Embryonic facial prominence (tissue), 1 donor: ENCODE measurements around the gene ARHGAP15.

Experiments used
- DNase-seq: peaks from one replicate; pipeline ENCODE4 v3.0.0-alpha.2; 2016; ENCODE audit errors: extremely low spot score

Gene ARHGAP15

GRCh38 chr2:143398781-143399180, 269.6 kb downstream of the ARHGAP15 start:
- DNase-seq = no peak

DNA sequence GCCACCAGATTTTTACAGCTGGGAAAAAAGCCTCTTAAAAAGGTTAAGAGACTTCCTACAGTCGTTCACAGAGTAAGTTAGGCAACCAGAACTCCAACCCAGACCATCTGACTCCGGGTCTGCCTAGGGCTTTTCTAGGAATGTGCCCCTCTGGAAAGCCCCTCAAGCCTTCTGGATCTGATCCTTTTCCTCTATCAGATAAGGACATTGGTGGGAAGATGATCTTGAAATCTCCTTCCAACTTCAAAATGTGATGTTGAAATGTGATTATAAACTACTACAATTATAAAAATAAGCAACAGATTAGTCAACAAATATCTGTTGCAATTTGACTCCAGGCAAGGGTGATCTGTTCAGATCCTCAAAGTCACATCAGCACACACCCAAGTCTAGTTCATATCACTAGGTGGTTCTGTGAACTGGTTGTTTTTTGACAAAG, 270.4 kb downstream of the ARHGAP15 start:
- DNase-seq = no peak

GRCh38 chr2:143401861-143402260, 272.6 kb downstream of the ARHGAP15 start:
- no peak for DNase-seq

GRCh38 chr2:143402451-143402850, 273.2 kb downstream of the ARHGAP15 start:
- DNase-seq = no peak

DNA sequence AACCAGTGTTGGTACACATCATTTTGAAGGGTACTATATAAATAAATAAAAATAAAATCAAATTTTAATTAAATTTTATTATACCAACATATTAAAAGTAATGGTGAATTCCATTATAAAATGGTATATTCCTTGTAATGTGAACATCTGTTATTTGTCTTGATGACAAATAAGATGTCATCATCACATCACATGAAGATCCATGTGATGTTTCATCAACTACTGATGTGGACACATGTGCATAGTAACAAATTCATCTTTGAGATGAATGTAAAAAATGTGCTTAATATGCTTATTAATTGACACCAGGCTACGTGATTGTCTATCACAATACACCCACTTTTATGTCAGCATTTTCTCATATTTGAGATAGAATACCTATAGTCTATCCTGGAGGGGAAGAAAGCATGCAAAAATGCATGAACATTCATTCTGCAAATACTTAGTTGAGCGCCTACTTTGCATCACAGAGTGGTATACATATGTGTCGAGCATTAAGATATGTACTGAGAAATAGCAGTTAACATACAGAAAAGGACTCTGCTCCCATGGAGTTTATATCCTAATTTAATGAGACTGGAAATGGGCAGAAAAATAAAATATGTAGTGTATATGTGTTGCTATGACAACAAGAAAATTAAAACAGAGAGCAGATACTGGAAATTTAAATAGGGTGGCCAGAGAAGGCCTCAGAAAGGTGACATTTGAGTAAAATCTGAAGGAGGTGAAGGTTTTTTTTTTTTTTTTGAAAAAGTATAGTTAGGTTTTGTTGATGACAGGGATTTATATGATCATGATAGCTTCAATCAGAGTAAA, 281.1 kb downstream of the ARHGAP15 start:
- no peak for DNase-seq

DNA sequence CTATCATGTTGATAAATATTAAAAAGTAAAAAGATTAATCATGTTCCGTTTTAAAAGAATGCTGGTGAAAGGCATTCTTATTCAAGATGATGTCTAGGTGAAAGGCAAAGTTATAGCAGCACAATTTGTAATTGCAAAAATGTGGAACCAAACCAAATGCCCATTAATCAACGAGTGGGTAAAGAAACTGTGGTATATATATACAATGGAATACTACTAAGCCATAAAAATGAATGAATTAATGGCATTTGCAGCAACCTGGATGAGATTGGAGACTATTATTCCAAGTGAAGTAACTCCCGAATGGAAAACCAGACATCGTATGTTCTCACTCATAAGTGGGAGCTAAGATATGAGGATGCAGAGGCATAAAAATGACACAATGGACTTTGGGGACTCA, 286.4 kb downstream of the ARHGAP15 start:
- no peak for DNase-seq

DNA sequence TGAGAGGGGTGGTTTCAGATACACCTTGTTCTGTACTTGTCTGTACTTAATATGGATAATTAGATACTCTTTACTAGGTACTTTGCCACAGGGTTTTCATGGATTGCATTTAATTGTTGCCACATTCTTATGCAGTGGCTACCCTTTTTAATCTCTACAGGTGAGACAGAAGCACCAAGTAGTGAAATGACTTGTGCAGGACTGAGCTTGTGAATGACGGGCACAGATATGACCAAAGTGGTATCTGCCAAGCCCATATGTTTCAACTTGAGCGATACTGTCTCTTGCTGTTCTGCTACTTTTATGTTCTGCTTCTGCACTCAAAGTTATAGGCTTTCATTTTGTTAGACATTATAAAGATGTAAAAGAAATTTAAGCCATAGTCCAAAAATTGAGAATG, 288.2 kb downstream of the ARHGAP15 start:
- DNase-seq = no peak

- no peak for DNase-seq
These were observed 291.1 kb downstream of the ARHGAP15 start for GRCh38 chr2:143420313-143420712.

DNA sequence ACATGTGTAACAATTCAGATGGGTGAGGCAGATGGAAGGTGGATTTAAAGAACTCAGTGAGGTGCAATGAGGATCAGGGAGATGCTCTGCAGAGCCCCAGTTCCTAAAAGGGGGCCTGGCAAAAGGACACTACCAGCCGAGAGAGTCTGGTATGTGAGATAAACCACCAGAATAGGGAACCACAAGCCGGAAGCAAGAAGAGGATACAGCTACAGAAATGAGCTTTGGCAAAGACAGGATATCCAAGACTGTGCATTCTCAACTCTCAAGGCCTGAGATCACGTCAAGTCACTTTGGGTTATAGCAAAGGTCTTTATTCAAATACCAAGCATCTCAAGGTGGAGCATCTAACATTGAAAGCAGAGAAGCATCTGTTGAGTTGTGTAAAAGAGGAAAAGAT, 293.5 kb downstream of the ARHGAP15 start:
- no peak for DNase-seq

- no peak for DNase-seq
These were observed 296.7 kb downstream of the ARHGAP15 start for GRCh38 chr2:143425896-143426295.

- no peak for DNase-seq
These were observed 297.1 kb downstream of the ARHGAP15 start for GRCh38 chr2:143426296-143426695.

DNA sequence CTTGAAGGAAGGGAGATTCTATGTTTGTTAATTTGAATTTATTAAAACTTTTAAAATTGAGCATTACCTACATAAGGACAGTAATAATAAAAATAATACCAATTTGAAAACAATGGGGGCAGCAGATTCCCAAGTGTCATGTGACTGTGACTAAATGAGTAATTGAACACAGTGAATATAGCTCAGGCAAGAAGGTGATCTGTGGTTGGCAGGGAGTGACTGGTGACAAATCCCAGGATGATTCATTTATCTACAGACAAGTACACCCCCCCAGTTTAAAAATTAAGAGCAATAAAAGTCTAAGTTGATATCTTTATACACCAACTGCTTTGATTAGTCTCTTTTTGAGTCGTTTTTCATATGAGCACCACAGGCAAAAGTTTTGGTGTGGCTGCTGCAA, 299.5 kb downstream of the ARHGAP15 start:
- DNase-seq = no peak

- DNase-seq = no peak
These were observed 300.9 kb downstream of the ARHGAP15 start for GRCh38 chr2:143429932-143430679.

GRCh38 chr2:143431316-143431715, 302.1 kb downstream of the ARHGAP15 start:
- no peak for DNase-seq

GRCh38 chr2:143433251-143433650, 304.0 kb downstream of the ARHGAP15 start:
- no peak for DNase-seq

DNA sequence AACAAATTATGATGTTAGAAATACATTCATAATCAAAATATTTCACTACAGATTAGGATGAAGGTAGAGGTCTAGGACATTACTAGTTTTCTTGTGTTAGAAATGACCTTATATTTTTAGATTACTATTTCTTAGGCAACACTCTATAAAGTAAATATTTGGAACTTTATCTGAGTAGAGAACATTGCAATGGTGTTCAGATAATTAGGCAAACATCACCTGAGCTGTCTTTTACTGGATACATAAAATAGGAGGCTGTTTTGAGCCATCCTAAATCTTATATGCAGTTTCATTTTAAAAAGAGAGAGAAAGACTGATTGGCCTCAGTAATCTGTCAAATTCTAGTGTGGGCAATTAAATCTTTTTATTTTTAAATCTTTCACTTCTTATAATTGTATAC, 304.6 kb downstream of the ARHGAP15 start:
- DNase-seq = no peak

DNA sequence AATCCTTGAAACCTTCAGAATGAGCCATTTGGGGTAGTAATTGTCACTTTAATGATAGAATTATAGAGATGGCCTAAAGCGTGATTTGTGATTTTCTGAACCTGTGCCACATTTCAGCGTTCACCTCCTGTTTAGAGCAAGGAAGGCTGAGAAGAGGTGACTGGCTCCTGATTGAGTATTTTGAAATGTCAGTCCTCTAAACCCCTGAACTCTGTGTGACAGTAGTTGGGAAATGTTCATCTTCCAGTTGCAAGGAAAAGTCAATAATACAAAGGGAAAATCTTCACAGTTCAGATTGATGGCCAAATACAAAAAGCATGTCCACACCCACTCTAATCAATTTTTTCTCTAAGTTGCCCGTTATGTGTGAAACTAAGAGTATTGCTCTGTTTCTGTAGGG, 305.2 kb downstream of the ARHGAP15 start:
- DNase-seq = no peak

DNA sequence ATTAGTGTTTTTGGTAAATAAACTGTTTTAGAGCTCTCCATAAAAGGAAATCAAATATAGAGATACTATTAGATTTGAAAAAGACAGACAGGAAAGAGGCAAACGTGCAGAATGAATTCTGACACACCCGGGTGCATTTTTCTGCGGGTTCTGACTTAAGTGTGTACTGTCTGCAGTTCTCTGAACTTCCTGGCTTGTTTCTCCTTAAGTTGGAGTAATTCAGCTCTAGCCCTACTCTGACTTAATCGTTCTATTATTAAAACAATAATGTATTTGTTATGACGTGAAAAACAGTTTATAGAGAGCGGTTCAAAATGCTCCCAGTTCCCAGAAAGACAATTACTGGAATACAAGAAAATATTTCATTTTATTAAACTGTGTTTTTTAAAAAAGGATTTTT, 305.9 kb downstream of the ARHGAP15 start:
- DNase-seq = no peak

DNA sequence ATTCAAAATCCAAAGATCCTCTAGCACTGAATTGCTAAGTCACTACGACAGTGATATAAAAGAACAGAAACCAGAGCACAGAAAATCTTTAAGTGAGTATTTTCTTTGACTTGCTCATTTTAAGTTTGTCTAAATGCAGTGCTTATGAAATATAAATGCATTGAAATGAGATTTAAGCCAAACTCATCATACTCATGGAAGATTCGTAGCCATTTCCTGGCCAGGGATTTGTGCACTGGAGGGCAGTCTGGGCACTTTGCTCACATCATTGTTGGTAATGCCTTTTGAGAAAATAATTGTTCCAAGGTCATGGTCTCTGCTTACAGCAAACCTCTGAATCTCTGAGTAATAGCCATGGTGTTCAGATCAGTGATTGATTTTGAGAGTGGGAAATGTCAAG, 307.7 kb downstream of the ARHGAP15 start:
- no peak for DNase-seq

GRCh38 chr2:143440411-143441012, 311.3 kb downstream of the ARHGAP15 start:
- DNase-seq = no peak

DNA sequence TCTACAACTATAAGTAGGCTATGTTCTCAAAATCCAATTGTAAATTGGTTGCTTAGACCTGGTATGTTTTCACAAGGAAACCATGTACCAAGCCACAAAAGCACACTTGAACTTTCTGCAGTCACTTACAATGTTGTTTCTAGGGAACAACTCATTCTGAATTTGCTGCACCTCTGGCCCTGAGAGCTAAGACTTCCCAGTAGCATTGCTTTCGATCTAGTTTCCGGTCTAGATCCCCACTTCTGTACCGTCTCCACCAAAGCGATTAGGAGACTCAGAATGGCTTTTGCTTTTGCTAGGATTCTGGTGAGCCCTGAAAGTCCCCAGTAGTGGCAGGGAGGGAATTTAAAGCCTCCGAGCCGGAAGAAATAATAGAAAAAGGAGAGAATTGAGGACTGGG, 313.0 kb downstream of the ARHGAP15 start:
- no peak for DNase-seq

DNA sequence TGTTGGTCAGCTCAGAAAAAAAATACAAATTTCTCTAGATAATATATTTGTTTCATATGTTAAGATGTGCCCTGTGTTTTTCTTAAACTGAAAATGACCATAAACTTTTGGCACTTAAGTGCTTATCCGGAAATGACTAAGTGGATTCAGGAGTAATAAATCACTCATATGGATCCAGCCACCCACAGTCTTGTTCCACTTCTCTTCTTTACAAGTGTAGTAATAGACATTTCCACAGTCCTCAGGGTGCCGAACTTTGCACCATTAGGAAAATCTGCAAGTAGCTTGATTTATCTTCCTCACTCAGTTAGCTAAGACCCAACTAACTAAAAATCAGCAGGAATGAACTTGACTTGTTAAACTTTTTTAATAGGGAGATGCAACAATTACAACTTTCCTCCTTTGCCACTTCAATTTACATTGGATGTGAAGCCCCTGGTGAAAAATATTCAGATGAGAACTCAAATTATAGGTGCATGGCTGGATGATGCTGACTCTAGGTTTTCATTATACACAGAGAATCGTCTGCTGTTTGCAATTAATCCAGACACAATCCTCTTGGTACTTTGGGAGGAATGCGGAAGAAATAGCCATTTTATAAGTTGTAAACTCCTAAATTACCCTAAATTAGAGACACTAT, 322.5 kb downstream of the ARHGAP15 start:
- DNase-seq = no peak
